Stimulated activated CD4-positive, alpha-beta T cell treated with anti-CD3 and anti-CD28 coated beads, Interleukin-2, amount 100 ng/mL, for 24 hours (primary cell): Measurements from ENCODE around the gene KRTAP4-7.
"Not testable (repeated sequence)": the region's sequence is repeated elsewhere in the genome, so short reads cannot be mapped to it uniquely, and the experiment has no call there.

ENCODE experiments used
- DNase-seq, 2 donors: peaks; one replicate each; pipeline ENCODE4 v3.0.0-alpha.2; 2020

The KRTAP4-7 gene

DNA sequence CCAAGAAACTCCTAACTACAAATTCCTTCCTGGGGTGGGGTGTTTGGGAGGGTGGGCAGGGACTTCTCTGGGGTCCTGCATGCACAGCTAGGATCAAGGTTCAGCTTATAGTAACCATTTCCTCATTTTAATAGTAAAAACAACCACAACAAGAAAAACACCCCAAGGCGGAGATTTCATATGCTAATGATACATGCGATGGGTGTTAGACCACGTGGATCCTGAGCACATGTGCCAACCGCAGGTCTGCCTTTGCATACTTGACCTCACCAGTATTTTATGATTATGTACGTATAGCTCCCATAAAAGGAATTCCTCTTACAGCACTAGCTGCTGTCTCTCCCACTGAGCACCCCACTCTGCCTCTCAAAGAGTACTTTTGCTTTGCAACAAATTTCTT lies 32.3 kb downstream of the KRTAP4-7 start:
- no peak for DNase-seq

GRCh38 chr17:41117846-41118386 lies 34.0 kb downstream of the KRTAP4-7 start, which contains the start of gene KRTAP4-11:
Gene KRTAP4-11 (minus strand): TSS chr17:41118373. CDS start chr17:41118315, 58 bp downstream.
- DNase-seq, result not testable (repeated sequence)

- no peak for DNase-seq
These were observed 34.8 kb downstream of the KRTAP4-7 start for GRCh38 chr17:41118721-41119120.

- DNase-seq, result not testable (repeated sequence)
These were observed 36.0 kb downstream of the KRTAP4-7 start for GRCh38 chr17:41119696-41120690.

DNA sequence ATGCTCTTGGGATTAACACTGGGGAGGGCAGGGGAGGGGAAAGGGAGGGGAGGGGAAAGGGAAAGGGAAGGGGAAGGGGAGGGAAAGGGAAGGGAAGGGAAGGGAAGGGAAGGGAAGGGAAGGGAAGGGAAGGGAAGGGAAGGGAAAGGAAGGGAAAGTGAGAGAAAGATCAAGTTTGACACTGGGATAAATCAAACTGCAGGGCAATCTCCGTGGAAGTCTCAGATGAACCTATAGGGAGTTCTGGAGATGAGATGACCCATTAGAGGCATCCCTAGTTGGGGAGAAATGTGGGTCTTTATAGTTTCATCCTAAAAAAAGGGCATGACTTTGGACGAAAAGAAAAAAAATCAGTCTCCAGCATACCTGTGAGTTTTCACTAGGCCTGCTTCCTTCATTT lies 37.8 kb downstream of the KRTAP4-7 start:
- no peak for DNase-seq

GRCh38 chr17:41123292-41123990 lies 39.5 kb downstream of the KRTAP4-7 start:
- not testable (repeated sequence) for DNase-seq

DNA sequence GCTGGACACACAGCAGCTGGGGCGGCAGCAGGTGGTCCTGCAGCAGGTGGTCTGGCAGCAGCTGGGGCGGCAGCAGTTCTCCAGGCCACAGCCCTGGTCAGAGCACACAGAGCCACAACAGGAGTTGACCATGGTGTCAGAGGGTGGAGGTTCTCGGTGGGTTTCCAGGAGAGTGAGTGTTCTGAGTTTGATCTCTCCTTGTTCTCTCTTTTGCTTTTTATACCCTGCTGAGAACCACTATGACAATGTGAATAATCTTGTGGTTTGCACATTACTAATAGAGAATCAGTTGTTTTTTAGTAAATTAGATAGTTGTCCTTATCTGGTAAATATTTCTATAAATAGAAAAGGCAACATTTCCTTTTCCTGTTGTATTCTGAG lies 40.0 kb downstream of the KRTAP4-7 start, which contains the start of gene KRTAP4-12:
Gene KRTAP4-12 (minus strand): TSS at position 192 of the 381 bp plus-strand sequence. CDS start 60 bp downstream, at position 132.
- DNase-seq, result not testable (repeated sequence)

- DNase-seq, result no peak
These were observed 41.1 kb downstream of the KRTAP4-7 start for GRCh38 chr17:41125064-41125463.

GRCh38 chr17:41126412-41126811 lies 42.5 kb downstream of the KRTAP4-7 start:
- no peak for DNase-seq

DNA sequence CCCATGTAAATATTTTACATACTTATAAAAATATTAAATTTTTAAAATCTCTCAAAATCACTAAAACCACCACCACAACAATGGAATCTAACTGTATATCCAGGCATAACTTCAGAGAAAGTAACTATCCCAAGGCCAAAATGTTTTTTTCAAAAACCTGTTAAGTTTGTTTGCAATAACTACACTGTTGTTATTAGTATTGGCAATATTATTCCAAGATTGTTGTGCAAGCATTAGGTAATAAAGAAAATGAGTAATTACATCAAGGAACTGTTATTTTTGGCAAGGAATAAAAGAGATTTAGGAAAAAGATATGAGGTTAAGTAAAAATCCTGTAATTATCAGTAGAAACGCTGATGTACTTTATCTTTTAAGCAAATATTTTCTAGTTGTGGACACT lies 43.4 kb downstream of the KRTAP4-7 start:
- DNase-seq, result no peak

DNA sequence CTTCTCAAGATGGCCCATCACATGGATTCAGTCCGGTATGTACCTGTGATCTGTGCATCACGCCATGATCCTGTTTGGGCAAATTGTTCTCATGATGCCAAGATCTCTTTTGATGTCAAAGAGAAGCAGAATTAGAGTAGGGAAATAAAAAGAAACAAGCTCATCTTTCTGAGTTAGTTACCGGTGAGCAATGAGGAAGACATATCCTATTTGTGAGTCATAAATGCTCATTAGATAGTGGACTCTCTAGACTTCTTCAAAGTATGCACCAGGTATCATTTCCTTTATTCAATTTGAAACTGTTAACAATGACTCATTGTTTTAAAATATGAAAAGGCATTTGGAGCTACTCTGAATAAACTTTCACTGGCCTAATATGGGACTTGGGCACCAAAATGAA lies 48.0 kb downstream of the KRTAP4-7 start:
- DNase-seq, result no peak

GRCh38 chr17:41133880-41134735 lies 50.2 kb downstream of the KRTAP4-7 start:
- DNase-seq, result no peak
